ENCODE measurements around the gene KRT3. TPM values are rescaled to one million over a fixed set of nuclear protein-coding genes. Genes with fewer than 3 reads are reported as not detected.

The KRT3 gene
- polyA plus RNA-seq, 3 donors, result not detected

- TF ChIP-seq CTCF (IDR thresholded peaks at IDR 0.05), result no peak
- no peaks in the 10 kb centered on the region for H3K27me3 ChIP-seq (ENCODE audit: control insufficient read depth in 2 of 2, insufficient read depth in 2 of 2, low read length in 2 of 2)
- Mint-ChIP-seq H3K4me1 (no peaks in the 10 kb centered on the region), H3K36me3 (no peaks in the 10 kb centered on the region), H3K9me3 (no peaks in the 10 kb centered on the region), H3K4me3 (no peak overlapping the region), H3K27ac (no peak overlapping the region), H3K27me3 (ENCODE audit: low read depth in 3 of 3) (peaks cover 4 to 11% (median 6%) of the 10 kb centered on the region in 3 donors)
- no peak overlapping the region for H3K4me2 ChIP-seq (replicated peaks; ENCODE audit: extremely low read depth, low read length, poor library complexity, severe bottlenecking)
- 100% methylated on average over 3 of the region's 9 CpGs for WGBS (ENCODE audit: insufficient coverage)
- H3K4me1 ChIP-seq (ENCODE audit: control insufficient read depth in 1 of 2, insufficient read depth in 2 of 2, low read length in 2 of 2), result no peaks in the 10 kb centered on the region
- H3K9me3 ChIP-seq (replicated peaks in 1 of 2; ENCODE audit: control insufficient read depth in 1 of 2, insufficient read depth in 1 of 2, low read length in 2 of 2), result no peaks in the 10 kb centered on the region
- no peak overlapping the region for H3K9ac ChIP-seq (ENCODE audit: insufficient read depth, low read length, poor library complexity, severe bottlenecking)
- H3K27ac ChIP-seq (ENCODE audit: low read depth in 1 of 2, low read length in 2 of 2), result no peak overlapping the region
- no peak for DNase-seq
- no peak overlapping the region for H3K4me3 ChIP-seq (replicated peaks in 1 of 3; ENCODE audit: low read depth in 2 of 3, low read length in 3 of 3)
- no peaks in the 10 kb centered on the region for H3K79me2 ChIP-seq (ENCODE audit: insufficient read depth, low read length)
- H3K36me3 ChIP-seq (replicated peaks in 1 of 2; ENCODE audit: control insufficient read depth in 1 of 2, insufficient read depth in 2 of 2, low read length in 2 of 2), result no peaks in the 10 kb centered on the region
- H2AFZ ChIP-seq (ENCODE audit: insufficient read depth, low read depth, low read length, poor library complexity, severe bottlenecking), result no peak overlapping the region
- H4K20me1 ChIP-seq (ENCODE audit: insufficient read depth, low read length), result no peaks in the 10 kb centered on the region
- intact Hi-C loops (cut with micrococcal nuclease), result no loop called here
Measured at GRCh38 chr12:52815676-52816588, 20.0 kb upstream of the KRT3 start.

GRCh38 chr12:52815161-52815560 is 19.2 kb upstream of the KRT3 start:
- no peaks in the 10 kb centered on the region for H3K36me3 ChIP-seq (replicated peaks in 1 of 2; ENCODE audit: control insufficient read depth in 1 of 2, insufficient read depth in 2 of 2, low read length in 2 of 2)
- H3K27ac Mint-ChIP-seq, result no peak overlapping the region
- H4K20me1 ChIP-seq (ENCODE audit: insufficient read depth, low read length), result no peaks in the 10 kb centered on the region
- no peak overlapping the region for H3K4me2 ChIP-seq (replicated peaks; ENCODE audit: extremely low read depth, low read length, poor library complexity, severe bottlenecking)
- no peak overlapping the region for H3K9ac ChIP-seq (ENCODE audit: insufficient read depth, low read length, poor library complexity, severe bottlenecking)
- no peaks in the 10 kb centered on the region for H3K9me3 Mint-ChIP-seq
- H3K36me3 Mint-ChIP-seq, result no peaks in the 10 kb centered on the region
- TF ChIP-seq CTCF (IDR thresholded peaks at IDR 0.05), result no peak
- H2AFZ ChIP-seq (ENCODE audit: insufficient read depth, low read depth, low read length, poor library complexity, severe bottlenecking), result no peak overlapping the region
- no peaks in the 10 kb centered on the region for H3K4me1 Mint-ChIP-seq
- H3K27ac ChIP-seq (ENCODE audit: low read depth in 1 of 2, low read length in 2 of 2), result no peak overlapping the region
- 73% methylated on average over 1 of the region's 4 CpGs for WGBS (ENCODE audit: insufficient coverage)
- intact Hi-C loops (cut with micrococcal nuclease), result no loop called here
- no peaks in the 10 kb centered on the region for H3K79me2 ChIP-seq (ENCODE audit: insufficient read depth, low read length)
- H3K9me3 ChIP-seq (replicated peaks in 1 of 2; ENCODE audit: control insufficient read depth in 1 of 2, insufficient read depth in 1 of 2, low read length in 2 of 2), result no peaks in the 10 kb centered on the region
- no peaks in the 10 kb centered on the region for H3K27me3 ChIP-seq (ENCODE audit: control insufficient read depth in 2 of 2, insufficient read depth in 2 of 2, low read length in 2 of 2)
- peaks cover 3 to 11% (median 5%) of the 10 kb centered on the region in 3 donors for H3K27me3 Mint-ChIP-seq (ENCODE audit: low read depth in 3 of 3)
- no peak overlapping the region for H3K4me3 Mint-ChIP-seq
- no peaks in the 10 kb centered on the region for H3K4me1 ChIP-seq (ENCODE audit: control insufficient read depth in 1 of 2, insufficient read depth in 2 of 2, low read length in 2 of 2)
- no peak overlapping the region for H3K4me3 ChIP-seq (replicated peaks in 1 of 3; ENCODE audit: low read depth in 2 of 3, low read length in 3 of 3)
- DNase-seq, result no peak
